Measurements from ENCODE around the gene HEMGN. TPM values are rescaled to one million over a fixed set of nuclear protein-coding genes. Genes with fewer than 3 reads are reported as not detected.

The HEMGN gene
- polyA plus RNA-seq, 3 donors, result 0.18 TPM; not detected in 2

DNA sequence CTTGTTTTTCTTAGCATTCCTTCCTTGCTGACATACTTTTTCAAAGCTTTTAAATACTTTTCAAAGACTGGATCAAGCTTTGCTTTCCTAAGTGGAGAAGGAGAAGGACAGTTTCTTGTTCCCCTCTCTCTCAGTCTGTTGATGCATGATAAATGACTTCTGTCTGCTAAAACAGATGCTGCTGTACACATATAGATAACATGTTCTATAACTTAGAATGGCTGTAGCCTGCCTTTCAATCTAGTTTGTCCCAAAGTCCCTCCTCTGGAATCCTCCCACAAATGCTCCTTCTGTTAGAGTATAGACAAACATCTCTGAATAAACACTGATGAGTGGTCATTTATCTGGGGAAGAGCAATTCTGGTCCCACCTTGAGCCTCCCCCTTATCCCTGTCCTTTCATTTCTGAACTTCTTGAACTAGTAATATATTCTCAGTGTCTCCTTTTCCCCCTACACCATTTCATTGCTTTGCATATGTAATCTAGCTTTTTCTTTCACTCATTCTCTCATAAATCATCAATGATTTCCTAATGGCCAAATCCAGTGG lies 5.4 kb upstream of the HEMGN start:
- Histone ChIP-seq H2AFZ (ENCODE audit: insufficient read depth, low read depth, low read length, poor library complexity, severe bottlenecking) (no peak overlapping the region), H3K4me3 (replicated peaks in 1 of 3; ENCODE audit: low read depth in 2 of 3, low read length in 3 of 3) (no peak overlapping the region), H4K20me1 (ENCODE audit: insufficient read depth, low read length) (no peaks in the 10 kb centered on the region), H3K9me3 (replicated peaks in 1 of 2; ENCODE audit: control insufficient read depth in 1 of 2, insufficient read depth in 1 of 2, low read length in 2 of 2) (no peaks in the 10 kb centered on the region), H3K27ac (ENCODE audit: low read depth in 1 of 2, low read length in 2 of 2) (no peak overlapping the region), H3K79me2 (ENCODE audit: insufficient read depth, low read length) (no peaks in the 10 kb centered on the region), H3K27me3 (ENCODE audit: control insufficient read depth in 2 of 2, insufficient read depth in 2 of 2, low read length in 2 of 2) (no peaks in the 10 kb centered on the region), H3K36me3 (replicated peaks in 1 of 2; ENCODE audit: control insufficient read depth in 1 of 2, insufficient read depth in 2 of 2, low read length in 2 of 2) (no peaks in the 10 kb centered on the region), H3K4me2 (replicated peaks; ENCODE audit: extremely low read depth, low read length, poor library complexity, severe bottlenecking) (no peak overlapping the region), H3K4me1 (ENCODE audit: control insufficient read depth in 1 of 2, insufficient read depth in 2 of 2, low read length in 2 of 2) (no peaks in the 10 kb centered on the region), H3K9ac (ENCODE audit: insufficient read depth, low read length, poor library complexity, severe bottlenecking) (no peak overlapping the region)
- H3K27me3 Mint-ChIP-seq (ENCODE audit: low read depth in 3 of 3), result peaks cover 0 to 6% (median 3%) of the 10 kb centered on the region in 3 donors
- no peak overlapping the region for H3K4me3 Mint-ChIP-seq
- intact Hi-C loops (cut with micrococcal nuclease), result no loop called here
- TF ChIP-seq, protein P1, sequence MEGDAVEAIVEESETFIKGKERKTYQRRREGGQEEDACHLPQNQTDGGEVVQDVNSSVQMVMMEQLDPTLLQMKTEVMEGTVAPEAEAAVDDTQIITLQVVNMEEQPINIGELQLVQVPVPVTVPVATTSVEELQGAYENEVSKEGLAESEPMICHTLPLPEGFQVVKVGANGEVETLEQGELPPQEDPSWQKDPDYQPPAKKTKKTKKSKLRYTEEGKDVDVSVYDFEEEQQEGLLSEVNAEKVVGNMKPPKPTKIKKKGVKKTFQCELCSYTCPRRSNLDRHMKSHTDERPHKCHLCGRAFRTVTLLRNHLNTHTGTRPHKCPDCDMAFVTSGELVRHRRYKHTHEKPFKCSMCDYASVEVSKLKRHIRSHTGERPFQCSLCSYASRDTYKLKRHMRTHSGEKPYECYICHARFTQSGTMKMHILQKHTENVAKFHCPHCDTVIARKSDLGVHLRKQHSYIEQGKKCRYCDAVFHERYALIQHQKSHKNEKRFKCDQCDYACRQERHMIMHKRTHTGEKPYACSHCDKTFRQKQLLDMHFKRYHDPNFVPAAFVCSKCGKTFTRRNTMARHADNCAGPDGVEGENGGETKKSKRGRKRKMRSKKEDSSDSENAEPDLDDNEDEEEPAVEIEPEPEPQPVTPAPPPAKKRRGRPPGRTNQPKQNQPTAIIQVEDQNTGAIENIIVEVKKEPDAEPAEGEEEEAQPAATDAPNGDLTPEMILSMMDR (IDR thresholded peaks at IDR 0.05), result no peak
- no peaks in the 10 kb centered on the region for H3K36me3 Mint-ChIP-seq
- peaks cover 4% of the 10 kb centered on the region for H3K4me1 Mint-ChIP-seq
- DNase-seq, result no peak
- no peak overlapping the region for H3K27ac Mint-ChIP-seq
- H3K9me3 Mint-ChIP-seq, result no peaks in the 10 kb centered on the region

DNA sequence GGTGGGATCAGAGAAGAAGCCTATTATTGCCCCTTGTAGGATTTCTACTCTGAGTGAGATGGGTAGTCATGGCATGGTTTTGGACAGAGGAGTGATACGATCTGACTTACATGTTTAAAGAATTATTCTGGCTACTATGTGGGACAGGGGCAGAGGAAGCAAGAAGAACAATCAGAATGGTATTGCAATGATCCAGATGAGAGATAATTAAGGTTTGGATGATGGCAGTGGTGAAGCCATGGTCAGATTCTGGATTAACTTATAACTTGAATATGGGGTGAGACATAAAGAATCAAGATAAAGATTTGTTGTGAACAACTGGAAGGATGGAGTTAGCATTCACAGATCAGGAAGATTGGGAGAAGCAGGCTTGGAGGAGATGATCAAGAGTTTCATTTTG lies 3.4 kb upstream of the HEMGN start:
- Mint-ChIP-seq H3K36me3 (no peaks in the 10 kb centered on the region), H3K27me3 (ENCODE audit: low read depth in 3 of 3) (peaks cover 0 to 3% (median 3%) of the 10 kb centered on the region in 3 donors), H3K4me1 (peaks cover 3% of the 10 kb centered on the region), H3K9me3 (no peaks in the 10 kb centered on the region), H3K4me3 (no peak overlapping the region), H3K27ac (no peak overlapping the region)
- H3K9me3 ChIP-seq (replicated peaks in 1 of 2; ENCODE audit: control insufficient read depth in 1 of 2, insufficient read depth in 1 of 2, low read length in 2 of 2), result no peaks in the 10 kb centered on the region
- H3K27ac ChIP-seq (ENCODE audit: low read depth in 1 of 2, low read length in 2 of 2), result no peak overlapping the region
- no peaks in the 10 kb centered on the region for H3K4me1 ChIP-seq (ENCODE audit: control insufficient read depth in 1 of 2, insufficient read depth in 2 of 2, low read length in 2 of 2)
- no peak overlapping the region for H3K9ac ChIP-seq (ENCODE audit: insufficient read depth, low read length, poor library complexity, severe bottlenecking)
- no peak overlapping the region for H3K4me3 ChIP-seq (replicated peaks in 1 of 3; ENCODE audit: low read depth in 2 of 3, low read length in 3 of 3)
- TF ChIP-seq, protein P1 (IDR thresholded peaks at IDR 0.05), result no peak
- no peak overlapping the region for H3K4me2 ChIP-seq (replicated peaks; ENCODE audit: extremely low read depth, low read length, poor library complexity, severe bottlenecking)
- no peaks in the 10 kb centered on the region for H4K20me1 ChIP-seq (ENCODE audit: insufficient read depth, low read length)
- whole genome bisulfite sequencing (ENCODE audit: insufficient coverage), result 100% methylated on average over 1 of the region's 1 CpG
- no peaks in the 10 kb centered on the region for H3K27me3 ChIP-seq (ENCODE audit: control insufficient read depth in 2 of 2, insufficient read depth in 2 of 2, low read length in 2 of 2)
- H3K79me2 ChIP-seq (ENCODE audit: insufficient read depth, low read length), result no peaks in the 10 kb centered on the region
- no peaks in the 10 kb centered on the region for H3K36me3 ChIP-seq (replicated peaks in 1 of 2; ENCODE audit: control insufficient read depth in 1 of 2, insufficient read depth in 2 of 2, low read length in 2 of 2)
- intact Hi-C loops (cut with micrococcal nuclease), result no loop called here
- H2AFZ ChIP-seq (ENCODE audit: insufficient read depth, low read depth, low read length, poor library complexity, severe bottlenecking), result no peak overlapping the region
- DNase-seq, result no peak

All from CD14-positive monocyte (primary cell).